Activated CD4-positive, alpha-beta memory T cell treated with anti-CD3 and anti-CD28 coated beads for 36 hours (primary cell): ENCODE measurements around the gene THEM5. TPM values are rescaled to one million over a fixed set of nuclear protein-coding genes. Genes with fewer than 3 reads are reported as not detected.

ENCODE experiments used
- CTCF ChIA-PET: fragments of 350-600 bp; sonication (Branson Sonifier 250); formaldehyde crosslinking; loops from one replicate; lab custom pipeline; 2021; ENCODE audit warnings: antibody characterized with exemption, inconsistent platforms; lab: Charles Lee
- POLR2A ChIA-PET: fragments of 350-600 bp; sonication (Branson Sonifier 250); formaldehyde crosslinking; loops from one replicate; lab custom pipeline; 2021; ENCODE audit warnings: antibody characterized with exemption; lab: Charles Lee
- DNase-seq: peaks from one replicate; pipeline ENCODE4 v3.0.0-alpha.2; 2020
- H3K27ac Mint-ChIP-seq: one replicate; pipeline ENCODE4 v1.8.0; 2021; ENCODE audit warnings: mixed read lengths
- H3K27me3 Mint-ChIP-seq: one replicate; pipeline ENCODE4 v1.8.0; 2021; ENCODE audit warnings: mixed read lengths
- H3K36me3 Mint-ChIP-seq: one replicate; pipeline ENCODE4 v1.8.0; 2021; ENCODE audit warnings: mixed read lengths
- H3K4me1 Mint-ChIP-seq: one replicate; pipeline ENCODE4 v1.8.0; 2021; ENCODE audit warnings: low read depth, mixed read lengths
- H3K4me3 Mint-ChIP-seq: one replicate; pipeline ENCODE4 v1.8.0; 2021; ENCODE audit warnings: mild to moderate bottlenecking, mixed read lengths
- H3K9me3 Mint-ChIP-seq: one replicate; pipeline ENCODE4 v1.8.0; 2021; ENCODE audit warnings: mixed read lengths
- intact Hi-C: fragments of 100-400 bp; cut with micrococcal nuclease; formaldehyde crosslinking; loops from one replicate; pipeline ENCODE4 v1.15.1; 2023
- total RNA-seq, 2 experiments: library from RNA; stranded (reverse); gene quantifications; one replicate each; pipeline ENCODE4 v1.2.3, GENCODE V29; 2021

THEM5 gene
- total RNA-seq, 2 experiments from 2014 or later = not detected

GRCh38 chr1:151819976-151820623 is 33.4 kb downstream of the THEM5 start:
- Mint-ChIP-seq H3K27me3 (no peaks in the 10 kb centered on the region), H3K9me3 (no peaks in the 10 kb centered on the region), H3K27ac (peak overlapping the region; percentile 85), H3K4me3 (peak overlapping the region; percentile 43), H3K4me1 (peaks cover 70% of the 10 kb centered on the region), H3K36me3 (no peaks in the 10 kb centered on the region)
- DNase-seq = peak; percentile 77
- POLR2A ChIA-PET = interaction anchor here (1.0 to 3.3 kb wide), 6 partner anchors 9 to 57 kb away, joined by 4 to 19 read pairs (median 9); partner anchors contain the start of genes C2CD4D, MRPL9 and TDRKH
- CTCF ChIA-PET = interaction anchor here (0.7 to 5.4 kb wide), 7 partner anchors 10 to 376 kb away, joined by 3 to 37 read pairs (median 4); partner anchors contain the start of genes C2CD4D and S100A11
- intact Hi-C loops = loop anchor here (1.0 kb wide), 1 partner anchor 28 kb away; no protein-coding TSS in a partner anchor

- peak overlapping the region; percentile 85 for H3K27ac Mint-ChIP-seq
- no peaks in the 10 kb centered on the region for H3K27me3 Mint-ChIP-seq
- peak overlapping the region; percentile 9 for H3K4me3 Mint-ChIP-seq
- POLR2A ChIA-PET = interaction anchor here (1.8 to 3.3 kb wide), 3 partner anchors 10 to 29 kb away, joined by 8 to 19 read pairs (median 16); partner anchors contain the start of genes C2CD4D and TDRKH
- CTCF ChIA-PET = interaction anchor here (1.7 to 5.4 kb wide), 2 partner anchors 17 kb away, joined by 5 to 37 read pairs; no protein-coding TSS in a partner anchor
- intact Hi-C loops = no loop called here
- H3K36me3 Mint-ChIP-seq = no peaks in the 10 kb centered on the region
- H3K4me1 Mint-ChIP-seq = peaks cover 75% of the 10 kb centered on the region
- DNase-seq = no peak
- H3K9me3 Mint-ChIP-seq = no peaks in the 10 kb centered on the region
Measured at GRCh38 chr1:151819227-151819835, 34.2 kb downstream of the THEM5 start.

- Mint-ChIP-seq H3K9me3 (no peaks in the 10 kb centered on the region), H3K4me1 (peaks cover 72% of the 10 kb centered on the region), H3K27ac (no peak overlapping the region), H3K36me3 (no peaks in the 10 kb centered on the region), H3K27me3 (no peaks in the 10 kb centered on the region), H3K4me3 (no peak overlapping the region)
- no peak for DNase-seq
- POLR2A ChIA-PET = interaction anchor here (1.6 kb wide), 1 partner anchor 27 kb away, joined by 4 read pairs; the partner anchor contains the start of gene TDRKH
- intact Hi-C loops = no loop called here
- CTCF ChIA-PET = interaction anchor here (1.7 kb wide), 2 partner anchors 19 to 224 kb away, joined by 3 to 5 read pairs; no protein-coding TSS in a partner anchor
Measured at GRCh38 chr1:151817353-151817730, 36.2 kb downstream of the THEM5 start.

GRCh38 chr1:151816548-151817352 is 36.8 kb downstream of the THEM5 start:
- Mint-ChIP-seq H3K4me1 (peaks cover 66% of the 10 kb centered on the region), H3K9me3 (no peaks in the 10 kb centered on the region), H3K4me3 (no peak overlapping the region), H3K27ac (no peak overlapping the region), H3K27me3 (no peaks in the 10 kb centered on the region), H3K36me3 (no peaks in the 10 kb centered on the region)
- CTCF ChIA-PET = interaction anchor here (1.7 kb wide), 1 partner anchor 223 kb away, joined by 3 read pairs; no protein-coding TSS in a partner anchor
- POLR2A ChIA-PET = interaction anchor here (1.6 kb wide), 1 partner anchor 27 kb away, joined by 4 read pairs; the partner anchor contains the start of gene TDRKH
- intact Hi-C loops = no loop called here
- no peak for DNase-seq

GRCh38 chr1:151815716-151816327 is 37.7 kb downstream of the THEM5 start:
- H3K27ac Mint-ChIP-seq = peak overlapping the region; percentile 44
- no peaks in the 10 kb centered on the region for H3K27me3 Mint-ChIP-seq
- H3K4me1 Mint-ChIP-seq = peaks cover 57% of the 10 kb centered on the region
- CTCF ChIA-PET = interaction anchor here (1.7 kb wide), 1 partner anchor 222 kb away, joined by 3 read pairs; no protein-coding TSS in a partner anchor
- no peaks in the 10 kb centered on the region for H3K36me3 Mint-ChIP-seq
- H3K9me3 Mint-ChIP-seq = no peaks in the 10 kb centered on the region
- DNase-seq = peak; percentile 55
- intact Hi-C loops = no loop called here
- no peak overlapping the region for H3K4me3 Mint-ChIP-seq
- POLR2A ChIA-PET = interaction anchor here (0.5 kb wide), 1 partner anchor 373 kb away, joined by 3 read pairs; no protein-coding TSS in a partner anchor

- no peak for DNase-seq
- intact Hi-C loops = no loop called here
- POLR2A ChIA-PET = no interaction called here
- CTCF ChIA-PET = interaction anchor here (0.6 kb wide), 1 partner anchor 20 kb away, joined by 3 read pairs; no protein-coding TSS in a partner anchor
- Mint-ChIP-seq H3K9me3 (no peaks in the 10 kb centered on the region), H3K27me3 (no peaks in the 10 kb centered on the region), H3K27ac (peak overlapping the region; percentile 44), H3K4me3 (no peak overlapping the region), H3K4me1 (peaks cover 49% of the 10 kb centered on the region), H3K36me3 (no peaks in the 10 kb centered on the region)
Measured at GRCh38 chr1:151814971-151815545, 38.5 kb downstream of the THEM5 start.

- Mint-ChIP-seq H3K4me1 (peaks cover 43% of the 10 kb centered on the region), H3K9me3 (no peaks in the 10 kb centered on the region), H3K4me3 (no peak overlapping the region), H3K36me3 (no peaks in the 10 kb centered on the region), H3K27ac (no peak overlapping the region), H3K27me3 (no peaks in the 10 kb centered on the region)
- CTCF ChIA-PET = interaction anchor here (0.6 kb wide), 1 partner anchor 19 kb away, joined by 3 read pairs; no protein-coding TSS in a partner anchor
- no peak for DNase-seq
- intact Hi-C loops = no loop called here
- POLR2A ChIA-PET = no interaction called here
Measured at GRCh38 chr1:151814426-151814825, 39.1 kb downstream of the THEM5 start.

GRCh38 chr1:151813271-151813977 is 40.1 kb downstream of the THEM5 start:
- H3K36me3 Mint-ChIP-seq = no peaks in the 10 kb centered on the region
- CTCF ChIA-PET = interaction anchor here (1.5 kb wide), 1 partner anchor 22 kb away, joined by 3 read pairs; no protein-coding TSS in a partner anchor

GRCh38 chr1:151811181-151811580 is 42.3 kb downstream of the THEM5 start:
- Mint-ChIP-seq H3K27me3 (no peaks in the 10 kb centered on the region), H3K4me3 (no peak overlapping the region), H3K9me3 (no peaks in the 10 kb centered on the region), H3K27ac (no peak overlapping the region), H3K36me3 (no peaks in the 10 kb centered on the region), H3K4me1 (peaks cover 23% of the 10 kb centered on the region)
- ChIA-PET CTCF (interaction anchor here (1.2 to 1.4 kb wide), 2 partner anchors 10 to 25 kb away, joined by 3 to 5 read pairs; no protein-coding TSS in a partner anchor), POLR2A (interaction anchor here (1.2 kb wide), 1 partner anchor 16 kb away, joined by 4 read pairs; no protein-coding TSS in a partner anchor)
- intact Hi-C loops = no loop called here
- no peak for DNase-seq

More at GRCh38 chr1:151813271-151813977, 40.1 kb downstream of the THEM5 start:
- no peak for DNase-seq
- Mint-ChIP-seq H3K27me3 (no peaks in the 10 kb centered on the region), H3K9me3 (no peaks in the 10 kb centered on the region), H3K4me3 (no peak overlapping the region), H3K27ac (no peak overlapping the region), H3K4me1 (peaks cover 36% of the 10 kb centered on the region)
- POLR2A ChIA-PET = no interaction called here
- intact Hi-C loops = no loop called here

- CTCF ChIA-PET = no interaction called here
- Mint-ChIP-seq H3K36me3 (no peaks in the 10 kb centered on the region), H3K4me3 (no peak overlapping the region), H3K9me3 (no peaks in the 10 kb centered on the region), H3K27ac (no peak overlapping the region), H3K4me1 (peaks cover 12% of the 10 kb centered on the region), H3K27me3 (no peaks in the 10 kb centered on the region)
- POLR2A ChIA-PET = no interaction called here
- intact Hi-C loops = no loop called here
- DNase-seq = no peak
Measured at GRCh38 chr1:151809985-151810556, 43.4 kb downstream of the THEM5 start.
